Neuronal stem cell (in vitro differentiated cells): ENCODE data around the gene PLCH2.

Experiments used
- DNase-seq: peaks from one replicate; pipeline ENCODE4 v3.0.0-alpha.2; 2013; ENCODE audit warnings: low spot score
- H2AFZ ChIP-seq: one replicate; pipeline ENCODE4 v1.6.1; 2013; ENCODE audit warnings: mild to moderate bottlenecking, low read length, inconsistent platforms
- H2AK5ac ChIP-seq: 2 replicates; pipeline ENCODE4 v1.6.1; 2013; ENCODE audit warnings: low read depth, mild to moderate bottlenecking, inconsistent platforms, low read length, moderate library complexity, mixed read lengths
- H2BK120ac ChIP-seq: 2 replicates; pipeline ENCODE4 v1.6.1; 2013; ENCODE audit warnings: low read depth, mild to moderate bottlenecking, inconsistent platforms, low read length, moderate library complexity, mixed read lengths
- H2BK12ac ChIP-seq: one replicate; pipeline ENCODE4 v1.6.1; 2013; ENCODE audit warnings: low read length, inconsistent platforms
- H2BK15ac ChIP-seq: 2 replicates; pipeline ENCODE4 v1.6.1; 2013; ENCODE audit warnings: mild to moderate bottlenecking, low read length, inconsistent platforms, mixed read lengths
- H2BK5ac ChIP-seq: one replicate; pipeline ENCODE4 v1.6.1; 2013; ENCODE audit warnings: inconsistent platforms, mild to moderate bottlenecking, low read length, moderate library complexity
- H3K14ac ChIP-seq: one replicate; pipeline ENCODE4 v1.6.1; 2013; ENCODE audit warnings: low read length, inconsistent platforms
- H3K18ac ChIP-seq: 2 replicates; pipeline ENCODE4 v1.6.1; 2013; ENCODE audit warnings: low read length, inconsistent platforms
- H3K23ac ChIP-seq: 2 replicates; pipeline ENCODE4 v1.6.1; 2013; ENCODE audit warnings: low read depth, mild to moderate bottlenecking, mixed read lengths, low read length, inconsistent platforms; ENCODE audit not compliant: poor library complexity
- H3K27ac ChIP-seq: replicated peaks from 3 replicates; pipeline ENCODE4 v1.5.1; 2013; ENCODE audit warnings: low read length, inconsistent platforms
- H3K27me3 ChIP-seq, 3 experiments: 2 replicates each; pipeline ENCODE4 v1.6.1; 2013; ENCODE audit warnings: low read length in 3 of 3, mild to moderate bottlenecking in 2 of 3, inconsistent platforms in 1 of 3, low read depth in 1 of 3, mixed read lengths in 1 of 3, moderate library complexity in 1 of 3; ENCODE audit not compliant: control insufficient read depth in 3 of 3, insufficient read depth in 3 of 3
- H3K36me3 ChIP-seq, 2 donors: replicated peaks in 1 of 2; 2 replicates each; pipeline ENCODE4 v1.6.1; 2013; ENCODE audit warnings: low read length in 2 of 2; ENCODE audit not compliant: control insufficient read depth in 2 of 2, insufficient read depth in 2 of 2
- H3K4ac ChIP-seq: 2 replicates; pipeline ENCODE4 v1.6.1; 2013; ENCODE audit warnings: inconsistent platforms, mild to moderate bottlenecking, low read length, moderate library complexity
- H3K4me1 ChIP-seq, 2 donors: 1 replicate in 1 of 2; 2 replicates in 1 of 2; pipeline ENCODE4 v1.6.1; 2013; ENCODE audit warnings: low read length in 2 of 2, low read depth in 1 of 2; ENCODE audit not compliant: control insufficient read depth in 2 of 2, insufficient read depth in 1 of 2
- H3K4me2 ChIP-seq: one replicate; pipeline ENCODE4 v1.6.1; 2013; ENCODE audit warnings: mild to moderate bottlenecking, low read length, inconsistent platforms; ENCODE audit not compliant: insufficient read depth, poor library complexity, severe bottlenecking
- H3K4me3 ChIP-seq, 2 donors: 2 replicates each; pipeline ENCODE4 v1.5.1; 2013; ENCODE audit warnings: low read length in 2 of 2, mild to moderate bottlenecking in 2 of 2, inconsistent platforms in 1 of 2, moderate library complexity in 1 of 2
- H3K79me1 ChIP-seq: one replicate; pipeline ENCODE4 v1.6.1; 2013; ENCODE audit warnings: low read depth, mild to moderate bottlenecking, inconsistent platforms, low read length, moderate library complexity
- H3K9ac ChIP-seq: one replicate; pipeline ENCODE4 v1.6.1; 2013; ENCODE audit warnings: mild to moderate bottlenecking, low read depth, low read length, inconsistent platforms; ENCODE audit not compliant: poor library complexity
- H3K9me3 ChIP-seq, 2 donors: replicated peaks in 1 of 2; 2 replicates each; pipeline versions ENCODE3 to v1.6.1; 2013; ENCODE audit warnings: low read length in 2 of 2, mild to moderate bottlenecking in 2 of 2, inconsistent platforms in 1 of 2, low read depth in 1 of 2, mixed read lengths in 1 of 2, moderate library complexity in 1 of 2; ENCODE audit not compliant: control insufficient read depth in 2 of 2, insufficient read depth in 1 of 2
- H4K8ac ChIP-seq: one replicate; pipeline ENCODE4 v1.6.1; 2013; ENCODE audit warnings: low read depth, mild to moderate bottlenecking, inconsistent platforms, low read length, moderate library complexity
- H4K91ac ChIP-seq: one replicate; pipeline ENCODE4 v1.6.1; 2013; ENCODE audit warnings: low read length, low read depth, mild to moderate bottlenecking, inconsistent platforms; ENCODE audit not compliant: poor library complexity
- WGBS, 2 donors: extraction: QIAGEN DNeasy Blood & Tissue Kit; methylation state at CpG; one replicate each; pipeline ENCODE4 v1.1.7; 2013; ENCODE audit warnings: missing lambda C conversion rate in 2 of 2, mixed read lengths in 1 of 2; ENCODE audit not compliant: insufficient read length in 2 of 2, insufficient replicate concordance in 1 of 2; ENCODE audit errors: extremely low coverage in 2 of 2; 5-methylcytosine and 5-hydroxymethylcytosine counted together

The PLCH2 gene

DNA sequence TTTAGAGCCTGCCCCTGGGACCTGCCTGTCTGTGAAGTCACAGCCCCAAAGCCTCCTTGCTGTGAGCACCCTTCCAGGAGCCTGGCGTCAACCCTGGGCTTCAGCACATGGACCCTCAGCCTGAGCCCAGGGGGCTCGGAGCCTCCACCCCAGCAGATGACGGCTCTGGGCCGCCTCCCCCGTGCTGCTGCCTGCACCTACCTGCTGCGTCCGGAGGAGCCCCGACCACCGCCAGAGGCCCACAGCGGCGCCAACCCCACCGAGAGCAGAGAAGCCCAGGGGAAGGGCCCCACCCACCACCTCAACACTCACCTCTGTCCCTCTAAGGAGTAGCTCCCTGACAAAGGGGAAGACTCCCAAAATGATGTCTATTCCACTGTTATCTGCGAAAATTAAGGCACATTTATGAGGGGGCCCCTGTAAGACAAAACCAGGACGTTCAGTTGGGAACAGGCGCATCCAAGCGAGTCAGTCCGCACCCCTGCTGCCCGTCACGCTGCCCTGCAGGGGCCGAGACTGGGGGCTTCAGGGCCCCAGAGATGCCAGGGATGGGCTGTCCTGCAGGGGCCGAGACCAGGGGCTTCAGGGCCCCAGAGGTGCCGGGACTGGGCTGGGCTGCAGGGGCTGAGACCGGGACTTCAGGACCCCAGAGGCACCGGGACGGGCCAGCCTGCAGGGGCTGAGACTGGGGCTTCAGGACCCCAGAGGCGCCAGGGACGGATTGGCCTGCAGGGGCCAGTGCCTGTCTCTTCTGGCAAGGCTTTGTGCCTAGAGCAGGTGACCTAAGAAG, 34.5 kb downstream of the PLCH2 start:
- no peak overlapping the region for H3K4me2 ChIP-seq
- no peak overlapping the region for H3K4me3 ChIP-seq
- H2BK12ac ChIP-seq, result no peak overlapping the region
- no peaks in the 10 kb centered on the region for H3K9me3 ChIP-seq
- H3K36me3 ChIP-seq, result peaks cover 60 to 83% of the 10 kb centered on the region in 2 donors
- no peak overlapping the region for H3K18ac ChIP-seq
- H3K4me1 ChIP-seq, result no peaks in the 10 kb centered on the region
- no CpG with 5 or more reads among the region's 27 CpGs for WGBS, 2 donors
- no peak overlapping the region for H2AFZ ChIP-seq
- no peak overlapping the region for H2AK5ac ChIP-seq
- no peaks in the 10 kb centered on the region for H3K27me3 ChIP-seq
- no peak overlapping the region for H3K9ac ChIP-seq
- no peak overlapping the region for H2BK15ac ChIP-seq
- no peak overlapping the region for H2BK120ac ChIP-seq
- no peak overlapping the region for H3K4ac ChIP-seq
- H2BK5ac ChIP-seq, result peak overlapping the region; percentile 53
- no peak overlapping the region for H3K27ac ChIP-seq
- no peak for DNase-seq
- H3K79me1 ChIP-seq, result peaks cover 10% of the 10 kb centered on the region
- H4K8ac ChIP-seq, result no peak overlapping the region
- no peak overlapping the region for H3K23ac ChIP-seq
- no peak overlapping the region for H4K91ac ChIP-seq
- H3K14ac ChIP-seq, result no peak overlapping the region

DNA sequence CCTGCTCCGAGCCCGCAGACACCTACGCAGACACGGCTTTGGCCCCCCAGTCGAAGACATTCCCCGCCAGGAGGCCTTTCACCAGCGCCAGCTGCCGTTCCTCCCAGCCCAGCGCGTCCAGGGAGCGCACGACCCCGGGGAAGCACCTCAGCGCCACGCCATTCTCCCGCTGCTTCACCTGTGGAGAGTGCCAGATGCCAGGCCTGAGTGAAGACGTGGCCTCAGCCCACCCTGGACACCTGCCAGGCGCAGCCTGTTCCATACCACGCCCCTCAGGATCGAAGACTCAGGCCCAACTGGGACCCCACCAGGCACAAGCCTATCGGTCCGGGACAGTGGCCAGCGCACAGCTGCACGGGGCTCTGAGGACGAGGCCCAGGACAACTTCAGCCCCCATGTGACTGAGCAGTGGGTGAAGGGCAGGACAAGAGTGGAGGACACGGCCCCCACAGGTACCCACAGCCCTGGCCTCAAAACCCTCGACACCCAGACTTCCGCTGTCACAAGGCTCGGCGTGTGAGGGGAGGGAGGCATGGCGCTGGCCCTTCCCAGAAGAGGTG, 36.9 kb downstream of the PLCH2 start:
- Histone ChIP-seq H2BK5ac (no peak overlapping the region), H4K8ac (no peak overlapping the region), H3K4me2 (no peak overlapping the region), H3K14ac (no peak overlapping the region), H3K79me1 (peaks cover 13% of the 10 kb centered on the region), H3K18ac (peak overlapping the region; percentile 41), H2AFZ (no peak overlapping the region), H3K27me3 (no peaks in the 10 kb centered on the region), H3K36me3 (peaks cover 76 to 97% of the 10 kb centered on the region in 2 donors), H3K4me1 (no peaks in the 10 kb centered on the region), H3K4me3 (no peak overlapping the region), H3K4ac (no peak overlapping the region), H2BK120ac (peak overlapping the region; percentile 31), H3K27ac (no peak overlapping the region), H2BK12ac (no peak overlapping the region), H2AK5ac (no peak overlapping the region), H2BK15ac (no peak overlapping the region), H3K9me3 (no peaks in the 10 kb centered on the region), H4K91ac (no peak overlapping the region), H3K9ac (no peak overlapping the region), H3K23ac (peak overlapping the region; percentile 34)
- WGBS, 2 donors, result no CpG with 5 or more reads among the region's 31 CpGs
- no peak for DNase-seq

DNA sequence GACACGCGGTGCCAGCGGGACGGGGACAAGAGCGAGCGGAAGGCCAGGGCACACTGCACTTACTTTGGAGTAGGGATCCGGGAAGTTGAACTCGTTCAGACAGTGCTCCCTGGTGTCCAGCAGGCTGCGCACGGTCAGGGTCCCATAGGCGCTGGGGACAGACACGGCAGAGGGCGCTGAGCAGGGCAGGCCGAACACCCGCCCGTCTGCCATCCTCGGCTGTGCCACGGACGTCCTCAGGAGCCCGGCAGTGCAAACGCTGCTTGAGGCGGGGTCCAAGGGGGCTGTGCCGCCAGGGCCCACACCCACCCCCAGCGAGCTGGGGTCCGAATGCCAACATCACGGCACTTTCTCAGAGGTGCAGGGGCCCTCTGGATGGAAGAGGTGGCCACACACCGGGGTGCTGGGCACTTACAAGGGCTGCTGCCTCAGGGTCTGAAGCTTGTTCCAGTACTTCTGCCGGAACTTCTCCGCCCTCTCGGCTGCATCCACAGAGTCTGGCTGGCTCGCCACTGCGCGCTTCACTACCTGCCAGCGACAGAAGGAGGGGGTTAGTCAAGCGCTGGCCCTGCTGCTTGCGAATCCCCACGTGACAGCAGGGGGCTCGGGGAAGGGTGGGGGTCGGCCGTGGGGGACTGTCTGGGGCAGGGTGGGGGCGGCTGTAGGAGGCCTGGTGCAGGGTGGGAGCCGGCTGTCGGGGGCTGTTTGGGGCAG, 38.0 kb downstream of the PLCH2 start:
- Histone ChIP-seq H3K4me2 (no peak overlapping the region), H3K27me3 (no peaks in the 10 kb centered on the region), H3K4me3 (no peak overlapping the region), H3K27ac (no peak overlapping the region), H4K91ac (no peak overlapping the region), H3K79me1 (peaks cover 16% of the 10 kb centered on the region), H2AFZ (no peak overlapping the region), H2BK12ac (no peak overlapping the region), H3K9me3 (no peaks in the 10 kb centered on the region), H3K4me1 (no peaks in the 10 kb centered on the region), H3K23ac (no peak overlapping the region), H2BK120ac (no peak overlapping the region), H3K4ac (no peak overlapping the region), H3K14ac (peak overlapping the region; percentile 17), H3K9ac (peak overlapping the region; percentile 21), H2AK5ac (no peak overlapping the region), H4K8ac (no peak overlapping the region), H3K36me3 (peaks cover 79 to 98% of the 10 kb centered on the region in 2 donors), H3K18ac (no peak overlapping the region), H2BK5ac (peak overlapping the region; percentile 53), H2BK15ac (no peak overlapping the region)
- WGBS, 2 donors, result no CpG with 5 or more reads among the region's 43 CpGs
- DNase-seq, result no peak
